GM12874 (cell line): ENCODE data around the gene MIF4GD.

ENCODE experiments used
- TF ChIP-seq, protein P1 (sequence below): IDR thresholded peaks from 2 replicates; pipeline ENCODE4 v1.5.1; 2011; ENCODE audit warnings: low read depth, mild to moderate bottlenecking, control low read depth, low read length, moderate library complexity; ENCODE audit not compliant: insufficient read depth

The MIF4GD gene

DNA sequence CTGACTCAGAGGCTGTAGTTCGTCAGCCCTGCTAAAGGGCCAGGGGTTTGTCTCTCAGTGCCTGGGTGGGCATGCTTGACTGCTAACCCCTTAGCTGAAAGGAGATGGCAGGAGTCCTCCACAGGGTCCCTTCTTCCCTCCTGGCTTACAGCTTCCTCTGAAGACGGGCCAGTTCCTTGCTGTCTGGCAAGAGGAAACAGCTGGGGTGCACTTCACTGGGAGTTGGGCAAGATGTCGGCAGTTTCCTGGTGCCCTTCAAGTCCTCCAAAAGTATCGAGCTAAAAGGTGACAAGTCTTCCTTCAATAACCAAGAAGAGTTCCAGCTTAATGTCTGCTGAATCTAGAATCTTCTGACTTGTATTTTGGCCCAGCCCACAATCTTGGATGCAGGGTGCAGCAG is 42.2 kb downstream of the MIF4GD start:
- TF ChIP-seq, protein P1, sequence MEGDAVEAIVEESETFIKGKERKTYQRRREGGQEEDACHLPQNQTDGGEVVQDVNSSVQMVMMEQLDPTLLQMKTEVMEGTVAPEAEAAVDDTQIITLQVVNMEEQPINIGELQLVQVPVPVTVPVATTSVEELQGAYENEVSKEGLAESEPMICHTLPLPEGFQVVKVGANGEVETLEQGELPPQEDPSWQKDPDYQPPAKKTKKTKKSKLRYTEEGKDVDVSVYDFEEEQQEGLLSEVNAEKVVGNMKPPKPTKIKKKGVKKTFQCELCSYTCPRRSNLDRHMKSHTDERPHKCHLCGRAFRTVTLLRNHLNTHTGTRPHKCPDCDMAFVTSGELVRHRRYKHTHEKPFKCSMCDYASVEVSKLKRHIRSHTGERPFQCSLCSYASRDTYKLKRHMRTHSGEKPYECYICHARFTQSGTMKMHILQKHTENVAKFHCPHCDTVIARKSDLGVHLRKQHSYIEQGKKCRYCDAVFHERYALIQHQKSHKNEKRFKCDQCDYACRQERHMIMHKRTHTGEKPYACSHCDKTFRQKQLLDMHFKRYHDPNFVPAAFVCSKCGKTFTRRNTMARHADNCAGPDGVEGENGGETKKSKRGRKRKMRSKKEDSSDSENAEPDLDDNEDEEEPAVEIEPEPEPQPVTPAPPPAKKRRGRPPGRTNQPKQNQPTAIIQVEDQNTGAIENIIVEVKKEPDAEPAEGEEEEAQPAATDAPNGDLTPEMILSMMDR: no peak

GRCh38 chr17:75228305-75228704 is 42.7 kb downstream of the MIF4GD start:
- TF ChIP-seq, protein P1: no peak

- TF ChIP-seq, protein P1: no peak
Measured at GRCh38 chr17:75227729-75228128, 43.3 kb downstream of the MIF4GD start.

DNA sequence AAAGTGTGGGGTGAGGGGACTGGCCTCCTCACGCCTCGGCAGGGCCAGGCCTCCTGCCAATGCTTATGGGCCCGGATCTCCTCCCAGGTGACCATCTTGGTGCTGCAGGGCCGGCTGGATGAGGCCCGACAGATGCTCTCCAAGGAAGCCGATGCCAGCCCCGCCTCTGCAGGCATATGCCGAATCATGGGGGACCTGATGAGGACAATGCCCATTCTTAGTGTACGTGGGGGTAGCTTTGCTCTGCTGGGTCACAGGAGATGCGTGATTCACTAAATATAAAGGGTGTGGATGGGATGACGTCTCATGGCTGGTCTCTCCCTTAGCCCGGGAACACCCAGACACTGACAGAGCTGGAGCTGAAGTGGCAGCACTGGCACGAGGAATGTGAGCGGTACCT is 46.0 kb downstream of the MIF4GD start:
- TF ChIP-seq, protein P1: no peak

GRCh38 chr17:75219815-75220214 is 51.2 kb downstream of the MIF4GD start:
- TF ChIP-seq, protein P1: no peak

GRCh38 chr17:75218131-75218530 is 52.9 kb downstream of the MIF4GD start:
- TF ChIP-seq, protein P1: no peak
